ENCODE data around the gene SEMA4D. TPM values are rescaled to one million over a fixed set of nuclear protein-coding genes. Genes with fewer than 3 reads are reported as not detected.

SEMA4D gene
- total and polyA plus RNA-seq, 9 of the 15 experiments (the other 6 are each of a cell fraction or from before 2014, with no cell fraction given) = 0.38 to 5.1 (median 1.8) TPM

DNA sequence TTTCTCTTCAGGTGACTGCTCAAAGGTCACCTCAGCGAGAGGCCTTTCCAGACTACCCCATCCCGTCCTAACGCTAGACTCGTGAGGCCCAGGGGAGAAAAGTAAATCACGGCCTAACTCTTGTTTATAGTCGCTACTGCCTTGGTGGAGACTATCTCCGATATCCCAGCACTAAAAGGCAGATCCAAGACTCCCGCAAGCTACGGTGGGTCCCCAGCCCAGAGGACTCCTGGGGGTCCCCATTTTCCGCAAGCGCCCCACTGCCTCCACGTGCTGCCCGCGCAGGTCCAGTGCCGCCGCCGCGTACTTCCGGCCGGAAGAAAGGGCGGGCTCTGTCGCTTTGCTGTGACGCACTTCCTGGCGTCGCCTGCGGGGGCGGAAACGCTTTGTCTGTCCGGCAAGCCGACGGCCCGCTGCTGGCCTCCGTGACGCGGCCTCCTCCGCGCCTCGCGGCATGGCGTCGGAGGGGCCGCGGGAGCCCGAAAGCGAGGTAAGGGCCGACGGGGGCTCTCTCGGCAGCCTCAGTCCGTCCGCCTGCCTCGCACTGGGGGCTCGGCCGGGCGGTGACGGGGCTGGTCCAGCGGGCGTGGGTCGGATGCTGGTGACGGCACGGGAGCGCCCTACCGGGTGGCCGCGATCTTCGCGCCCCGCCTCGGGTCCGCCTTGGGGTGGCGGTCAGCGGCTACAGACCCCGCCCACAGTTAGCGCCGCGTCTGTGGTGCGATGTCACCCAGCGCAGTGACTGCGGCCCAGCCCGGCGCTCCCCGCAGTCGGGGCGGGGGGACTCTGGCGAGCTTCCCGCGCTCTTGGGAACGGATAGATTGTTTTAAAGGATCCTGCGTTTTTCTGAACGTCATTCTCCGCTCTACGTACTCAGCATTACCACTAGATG, 179.5 kb downstream of the SEMA4D start, which contains the start of gene SECISBP2 (continued):
- TF ChIP-seq POLR2B (IDR thresholded peaks at IDR 0.05; ENCODE audit: low read depth, partially characterized antibody) = peak; percentile 80
- 0 out of 2 replicates have a peak, but pooled peaks have one; percentile 39 for TF ChIP-seq RHOXF2B (CRISPR knock-in tag; conservative IDR thresholded peaks at IDR 0.05)
- peak; percentile 98 for TF ChIP-seq POLR2G (IDR thresholded peaks at IDR 0.05; ENCODE audit: low read depth, low read length)
- TF ChIP-seq ZBTB7A (IDR thresholded peaks at IDR 0.05; ENCODE audit: borderline replicate concordance, control insufficient read depth, low read depth, low read length) = peak; percentile 61; the same call in 1 of the 2 replicates
- peak; percentile 72; the same call in 1 of the 2 replicates for TF ChIP-seq HDAC2 (IDR thresholded peaks at IDR 0.05)
- TF ChIP-seq PHF8 (IDR thresholded peaks at IDR 0.05; ENCODE audit: borderline replicate concordance, low read length) = peak; percentile 95
- TF ChIP-seq, protein P1, sequence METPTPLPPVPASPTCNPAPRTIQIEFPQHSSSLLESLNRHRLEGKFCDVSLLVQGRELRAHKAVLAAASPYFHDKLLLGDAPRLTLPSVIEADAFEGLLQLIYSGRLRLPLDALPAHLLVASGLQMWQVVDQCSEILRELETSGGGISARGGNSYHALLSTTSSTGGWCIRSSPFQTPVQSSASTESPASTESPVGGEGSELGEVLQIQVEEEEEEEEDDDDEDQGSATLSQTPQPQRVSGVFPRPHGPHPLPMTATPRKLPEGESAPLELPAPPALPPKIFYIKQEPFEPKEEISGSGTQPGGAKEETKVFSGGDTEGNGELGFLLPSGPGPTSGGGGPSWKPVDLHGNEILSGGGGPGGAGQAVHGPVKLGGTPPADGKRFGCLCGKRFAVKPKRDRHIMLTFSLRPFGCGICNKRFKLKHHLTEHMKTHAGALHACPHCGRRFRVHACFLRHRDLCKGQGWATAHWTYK (CRISPR knock-in tag; IDR thresholded peaks at IDR 0.05) = peak; percentile 34; the same call in 1 of the 2 replicates
- TF ChIP-seq FOXK2 (conservative IDR thresholded peaks at IDR 0.05 in 1 of 2, IDR thresholded peaks at IDR 0.05 in 1 of 2; ENCODE audit: low read depth in 2 of 2) = peak; percentile 56 to 58; a peak in 2 of 4 replicates
- TF ChIP-seq ZEB2 (IDR thresholded peaks at IDR 0.05) = no peak
- peak; percentile 73 for TF ChIP-seq BHLHE40 (IDR thresholded peaks at IDR 0.05; ENCODE audit: low read length)
- TF ChIP-seq EHMT2 (IDR thresholded peaks at IDR 0.05) = no peak
- TF ChIP-seq ZNF76 (CRISPR knock-in tag; IDR thresholded peaks at IDR 0.05; ENCODE audit: borderline replicate concordance) = no peak
- TF ChIP-seq TRIM24 (IDR thresholded peaks at IDR 0.05) = 0 out of 4 replicates have a peak, but pooled peaks of 1 of the 2 experiments have one; percentile 24
- TF ChIP-seq, protein P2, sequence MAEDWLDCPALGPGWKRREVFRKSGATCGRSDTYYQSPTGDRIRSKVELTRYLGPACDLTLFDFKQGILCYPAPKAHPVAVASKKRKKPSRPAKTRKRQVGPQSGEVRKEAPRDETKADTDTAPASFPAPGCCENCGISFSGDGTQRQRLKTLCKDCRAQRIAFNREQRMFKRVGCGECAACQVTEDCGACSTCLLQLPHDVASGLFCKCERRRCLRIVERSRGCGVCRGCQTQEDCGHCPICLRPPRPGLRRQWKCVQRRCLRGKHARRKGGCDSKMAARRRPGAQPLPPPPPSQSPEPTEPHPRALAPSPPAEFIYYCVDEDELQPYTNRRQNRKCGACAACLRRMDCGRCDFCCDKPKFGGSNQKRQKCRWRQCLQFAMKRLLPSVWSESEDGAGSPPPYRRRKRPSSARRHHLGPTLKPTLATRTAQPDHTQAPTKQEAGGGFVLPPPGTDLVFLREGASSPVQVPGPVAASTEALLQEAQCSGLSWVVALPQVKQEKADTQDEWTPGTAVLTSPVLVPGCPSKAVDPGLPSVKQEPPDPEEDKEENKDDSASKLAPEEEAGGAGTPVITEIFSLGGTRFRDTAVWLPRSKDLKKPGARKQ (CRISPR knock-in tag; IDR thresholded peaks at IDR 0.05) = no peak
- 0 out of 2 replicates have a peak, but pooled peaks have one; percentile 45 for TF ChIP-seq CBX1 (IDR thresholded peaks at IDR 0.05; ENCODE audit: low read depth)
- TF ChIP-seq, protein P3, sequence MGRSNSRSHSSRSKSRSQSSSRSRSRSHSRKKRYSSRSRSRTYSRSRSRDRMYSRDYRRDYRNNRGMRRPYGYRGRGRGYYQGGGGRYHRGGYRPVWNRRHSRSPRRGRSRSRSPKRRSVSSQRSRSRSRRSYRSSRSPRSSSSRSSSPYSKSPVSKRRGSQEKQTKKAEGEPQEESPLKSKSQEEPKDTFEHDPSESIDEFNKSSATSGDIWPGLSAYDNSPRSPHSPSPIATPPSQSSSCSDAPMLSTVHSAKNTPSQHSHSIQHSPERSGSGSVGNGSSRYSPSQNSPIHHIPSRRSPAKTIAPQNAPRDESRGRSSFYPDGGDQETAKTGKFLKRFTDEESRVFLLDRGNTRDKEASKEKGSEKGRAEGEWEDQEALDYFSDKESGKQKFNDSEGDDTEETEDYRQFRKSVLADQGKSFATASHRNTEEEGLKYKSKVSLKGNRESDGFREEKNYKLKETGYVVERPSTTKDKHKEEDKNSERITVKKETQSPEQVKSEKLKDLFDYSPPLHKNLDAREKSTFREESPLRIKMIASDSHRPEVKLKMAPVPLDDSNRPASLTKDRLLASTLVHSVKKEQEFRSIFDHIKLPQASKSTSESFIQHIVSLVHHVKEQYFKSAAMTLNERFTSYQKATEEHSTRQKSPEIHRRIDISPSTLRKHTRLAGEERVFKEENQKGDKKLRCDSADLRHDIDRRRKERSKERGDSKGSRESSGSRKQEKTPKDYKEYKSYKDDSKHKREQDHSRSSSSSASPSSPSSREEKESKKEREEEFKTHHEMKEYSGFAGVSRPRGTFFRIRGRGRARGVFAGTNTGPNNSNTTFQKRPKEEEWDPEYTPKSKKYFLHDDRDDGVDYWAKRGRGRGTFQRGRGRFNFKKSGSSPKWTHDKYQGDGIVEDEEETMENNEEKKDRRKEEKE (IDR thresholded peaks at IDR 0.05; ENCODE audit: borderline replicate concordance in 1 of 2, control insufficient read depth in 1 of 2, low read depth in 2 of 2, low read length in 1 of 2) = 0 out of 4 replicates have a peak, but pooled peaks of 1 of the 2 experiments have one; percentile 54
- TF ChIP-seq KAT7 (CRISPR knock-in tag; IDR thresholded peaks at IDR 0.05; ENCODE audit: borderline replicate concordance) = peak; percentile 88; the same call in 1 of the 2 replicates
- TF ChIP-seq ILF3 (IDR thresholded peaks at IDR 0.05; ENCODE audit: borderline replicate concordance) = 0 out of 2 replicates have a peak, but pooled peaks have one; percentile 48
- TF ChIP-seq KLF6 (CRISPR knock-in tag; IDR thresholded peaks at IDR 0.05; ENCODE audit: borderline replicate concordance) = no peak

Data from K562 (cell line).